ENCODE measurements around the gene ACAD9. TPM values are rescaled to one million over a fixed set of nuclear protein-coding genes. Genes with fewer than 3 reads are reported as not detected.

The ACAD9 gene
- total and polyA plus RNA-seq, 2 donors (not counting 1 experiment from before 2014, with no cell fraction given) = 33.6 to 41.6 TPM

GRCh38 chr3:128873244-128874022 is 6.0 kb upstream of the ACAD9 start:
- H3K4me1 ChIP-seq (ENCODE audit: control insufficient read depth, extremely low read depth, insufficient read depth, low read length) = peaks cover 4% of the 10 kb centered on the region
- TF ChIP-seq EZH2 (IDR thresholded peaks at IDR 0.05; ENCODE audit: low read length, missing control alignments) (no peak), CTCF (conservative IDR thresholded peaks at IDR 0.05 in 1 of 2, IDR thresholded peaks at IDR 0.05 in 1 of 2; ENCODE audit: low read depth in 1 of 2, low read length in 2 of 2) (no peak)

DNA sequence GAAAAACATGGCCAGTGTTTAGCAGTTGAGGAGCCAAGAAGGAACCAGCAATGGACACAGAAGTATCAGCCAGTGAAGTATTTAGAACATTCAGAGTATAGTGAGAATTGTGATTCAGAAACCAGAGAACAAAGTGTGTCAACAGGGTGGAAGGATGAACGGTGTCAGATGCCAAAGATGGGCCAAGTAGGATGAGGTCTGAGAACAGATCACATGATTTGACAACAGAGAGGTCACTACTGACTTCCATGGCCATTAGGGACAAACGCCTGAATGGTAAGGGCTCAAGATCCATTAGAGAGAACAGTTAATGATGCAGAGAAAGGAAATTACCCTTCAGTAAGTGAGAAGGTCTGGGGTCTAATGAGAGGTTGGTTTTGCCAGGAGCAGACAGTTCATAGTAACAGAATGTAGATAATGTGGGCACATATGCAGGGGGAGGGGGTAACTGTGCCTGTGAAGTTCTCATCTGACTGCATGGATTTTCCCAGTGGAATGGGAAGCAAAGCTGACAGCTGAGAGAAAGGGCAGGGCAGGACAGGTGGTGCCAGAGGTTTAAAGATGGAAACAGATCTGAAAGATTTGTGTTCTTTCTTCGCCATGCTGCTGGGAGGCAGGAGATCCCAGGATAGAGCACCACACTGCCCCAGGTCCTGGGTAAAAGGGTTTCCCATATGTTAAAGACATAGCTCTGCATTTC is 4.8 kb upstream of the ACAD9 start:
- no peak for DNase-seq (ENCODE audit: low read depth in 2 of 2)
- Histone ChIP-seq H3K36me3 (ENCODE audit: control insufficient read depth, insufficient read depth, low read length) (no peaks in the 10 kb centered on the region), H2AFZ (ENCODE audit: low read length) (no peak overlapping the region)

More at GRCh38 chr3:128873244-128874022, 6.0 kb upstream of the ACAD9 start:
- Histone ChIP-seq H3K27me3 (ENCODE audit: control insufficient read depth, insufficient read depth, low read length) (no peaks in the 10 kb centered on the region), H3K4me2 (ENCODE audit: extremely low read depth, insufficient read depth, low read length) (no peak overlapping the region), H2AFZ (ENCODE audit: low read length) (no peak overlapping the region), H4K20me1 (ENCODE audit: control insufficient read depth, extremely low read depth, insufficient read depth, low read length) (no peaks in the 10 kb centered on the region), H3K27ac (ENCODE audit: insufficient read depth, low read length) (no peak overlapping the region), H3K9me3 (ENCODE audit: control insufficient read depth, insufficient read depth, low read depth, low read length) (no peaks in the 10 kb centered on the region), H3K36me3 (ENCODE audit: control insufficient read depth, insufficient read depth, low read length) (no peaks in the 10 kb centered on the region), H3K4me3 (replicated peaks in 1 of 4; ENCODE audit: control extremely low read depth in 1 of 4, insufficient read depth in 1 of 4, low read depth in 3 of 4, low read length in 4 of 4) (no peak overlapping the region), H3K9ac (ENCODE audit: insufficient read depth, low read length) (no peak overlapping the region), H3K79me2 (ENCODE audit: control insufficient read depth, insufficient read depth, low read length) (peaks cover 4% of the 10 kb centered on the region)
- DNase-seq (ENCODE audit: low read depth in 2 of 2) = no peak

More for the DNA sequence above, 4.8 kb upstream of the ACAD9 start:
- H4K20me1 ChIP-seq (ENCODE audit: control insufficient read depth, extremely low read depth, insufficient read depth, low read length) = no peaks in the 10 kb centered on the region
- H3K9ac ChIP-seq (ENCODE audit: insufficient read depth, low read length) = no peak overlapping the region
- no peak overlapping the region for H3K4me3 ChIP-seq (replicated peaks in 1 of 4; ENCODE audit: control extremely low read depth in 1 of 4, insufficient read depth in 1 of 4, low read depth in 3 of 4, low read length in 4 of 4)
- H3K79me2 ChIP-seq (ENCODE audit: control insufficient read depth, insufficient read depth, low read length) = peaks cover 6% of the 10 kb centered on the region
- TF ChIP-seq EZH2 (IDR thresholded peaks at IDR 0.05; ENCODE audit: low read length, missing control alignments) (no peak), CTCF (conservative IDR thresholded peaks at IDR 0.05 in 1 of 2, IDR thresholded peaks at IDR 0.05 in 1 of 2; ENCODE audit: low read depth in 1 of 2, low read length in 2 of 2) (no peak)
- H3K27me3 ChIP-seq (ENCODE audit: control insufficient read depth, insufficient read depth, low read length) = no peaks in the 10 kb centered on the region
- H3K4me2 ChIP-seq (ENCODE audit: extremely low read depth, insufficient read depth, low read length) = no peak overlapping the region
- H3K4me1 ChIP-seq (ENCODE audit: control insufficient read depth, extremely low read depth, insufficient read depth, low read length) = peaks cover 4% of the 10 kb centered on the region
- no peak overlapping the region for H3K27ac ChIP-seq (ENCODE audit: insufficient read depth, low read length)
- no peaks in the 10 kb centered on the region for H3K9me3 ChIP-seq (ENCODE audit: control insufficient read depth, insufficient read depth, low read depth, low read length)
